ENCODE results near the gene PAX2. TPM values are rescaled to one million over a fixed set of nuclear protein-coding genes. Genes with fewer than 3 reads are reported as not detected.
A peak's percentile ranks its signal among the peaks of the same experiment; 100 is the strongest.

Gene PAX2
- total and polyA plus RNA-seq, 2 of the 13 experiments (the other 11 are each of a cell fraction or from before 2014, with no cell fraction given), result not detected

DNA sequence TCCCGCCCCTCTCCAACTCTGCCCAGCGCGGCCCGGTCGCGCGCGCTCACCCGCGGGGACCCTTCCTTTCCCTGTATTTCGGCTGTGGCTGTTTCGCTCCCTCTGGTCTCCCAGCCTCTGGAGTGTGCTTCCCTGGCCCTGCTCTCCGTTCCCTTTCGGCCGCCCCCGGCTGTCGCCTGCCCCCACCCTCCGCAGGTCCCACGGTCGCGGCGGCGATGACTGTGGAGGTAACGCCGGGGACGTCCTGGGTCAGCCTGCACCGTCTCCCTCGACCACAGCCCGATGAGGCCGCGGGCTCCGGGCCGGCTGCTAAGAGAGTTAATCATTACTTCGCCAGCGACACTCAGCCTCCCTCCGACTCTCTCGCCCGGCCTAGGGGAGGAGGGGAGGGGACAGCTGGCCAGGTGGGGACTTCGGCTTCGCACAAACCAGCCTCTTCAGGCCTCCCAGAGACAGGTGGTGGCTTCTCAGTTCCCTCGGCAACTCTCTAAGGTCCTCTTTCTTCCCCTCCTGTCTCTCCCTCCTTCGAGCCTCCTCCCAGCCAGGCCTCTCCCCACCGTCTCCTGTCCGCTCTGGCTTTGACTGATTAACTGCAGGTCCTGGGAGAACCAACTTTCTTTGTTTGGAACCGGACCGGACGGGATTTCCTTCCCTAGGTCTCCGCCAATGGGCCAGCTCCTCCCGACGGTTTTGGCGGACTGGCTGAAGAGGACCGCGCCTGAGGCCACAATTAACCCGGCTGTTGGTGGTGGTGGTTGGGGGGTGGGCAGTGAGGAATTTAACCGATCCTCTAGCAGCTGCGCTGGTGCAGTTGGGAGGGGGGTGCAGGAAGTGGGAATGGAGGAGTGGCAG, 5.6 kb upstream of the PAX2 start (continued):
- TF ChIP-seq, protein P1, sequence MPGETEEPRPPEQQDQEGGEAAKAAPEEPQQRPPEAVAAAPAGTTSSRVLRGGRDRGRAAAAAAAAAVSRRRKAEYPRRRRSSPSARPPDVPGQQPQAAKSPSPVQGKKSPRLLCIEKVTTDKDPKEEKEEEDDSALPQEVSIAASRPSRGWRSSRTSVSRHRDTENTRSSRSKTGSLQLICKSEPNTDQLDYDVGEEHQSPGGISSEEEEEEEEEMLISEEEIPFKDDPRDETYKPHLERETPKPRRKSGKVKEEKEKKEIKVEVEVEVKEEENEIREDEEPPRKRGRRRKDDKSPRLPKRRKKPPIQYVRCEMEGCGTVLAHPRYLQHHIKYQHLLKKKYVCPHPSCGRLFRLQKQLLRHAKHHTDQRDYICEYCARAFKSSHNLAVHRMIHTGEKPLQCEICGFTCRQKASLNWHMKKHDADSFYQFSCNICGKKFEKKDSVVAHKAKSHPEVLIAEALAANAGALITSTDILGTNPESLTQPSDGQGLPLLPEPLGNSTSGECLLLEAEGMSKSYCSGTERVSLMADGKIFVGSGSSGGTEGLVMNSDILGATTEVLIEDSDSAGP (CRISPR knock-in tag; IDR thresholded peaks at IDR 0.05; ENCODE audit: borderline replicate concordance), result peak; percentile 34; the same call in 1 of the 2 replicates
- TF ChIP-seq, protein P2, sequence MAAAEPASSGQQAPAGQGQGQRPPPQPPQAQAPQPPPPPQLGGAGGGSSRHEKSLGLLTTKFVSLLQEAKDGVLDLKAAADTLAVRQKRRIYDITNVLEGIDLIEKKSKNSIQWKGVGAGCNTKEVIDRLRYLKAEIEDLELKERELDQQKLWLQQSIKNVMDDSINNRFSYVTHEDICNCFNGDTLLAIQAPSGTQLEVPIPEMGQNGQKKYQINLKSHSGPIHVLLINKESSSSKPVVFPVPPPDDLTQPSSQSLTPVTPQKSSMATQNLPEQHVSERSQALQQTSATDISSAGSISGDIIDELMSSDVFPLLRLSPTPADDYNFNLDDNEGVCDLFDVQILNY (CRISPR knock-in tag; conservative IDR thresholded peaks at IDR 0.05), result no peak
- TF ChIP-seq, protein P3, sequence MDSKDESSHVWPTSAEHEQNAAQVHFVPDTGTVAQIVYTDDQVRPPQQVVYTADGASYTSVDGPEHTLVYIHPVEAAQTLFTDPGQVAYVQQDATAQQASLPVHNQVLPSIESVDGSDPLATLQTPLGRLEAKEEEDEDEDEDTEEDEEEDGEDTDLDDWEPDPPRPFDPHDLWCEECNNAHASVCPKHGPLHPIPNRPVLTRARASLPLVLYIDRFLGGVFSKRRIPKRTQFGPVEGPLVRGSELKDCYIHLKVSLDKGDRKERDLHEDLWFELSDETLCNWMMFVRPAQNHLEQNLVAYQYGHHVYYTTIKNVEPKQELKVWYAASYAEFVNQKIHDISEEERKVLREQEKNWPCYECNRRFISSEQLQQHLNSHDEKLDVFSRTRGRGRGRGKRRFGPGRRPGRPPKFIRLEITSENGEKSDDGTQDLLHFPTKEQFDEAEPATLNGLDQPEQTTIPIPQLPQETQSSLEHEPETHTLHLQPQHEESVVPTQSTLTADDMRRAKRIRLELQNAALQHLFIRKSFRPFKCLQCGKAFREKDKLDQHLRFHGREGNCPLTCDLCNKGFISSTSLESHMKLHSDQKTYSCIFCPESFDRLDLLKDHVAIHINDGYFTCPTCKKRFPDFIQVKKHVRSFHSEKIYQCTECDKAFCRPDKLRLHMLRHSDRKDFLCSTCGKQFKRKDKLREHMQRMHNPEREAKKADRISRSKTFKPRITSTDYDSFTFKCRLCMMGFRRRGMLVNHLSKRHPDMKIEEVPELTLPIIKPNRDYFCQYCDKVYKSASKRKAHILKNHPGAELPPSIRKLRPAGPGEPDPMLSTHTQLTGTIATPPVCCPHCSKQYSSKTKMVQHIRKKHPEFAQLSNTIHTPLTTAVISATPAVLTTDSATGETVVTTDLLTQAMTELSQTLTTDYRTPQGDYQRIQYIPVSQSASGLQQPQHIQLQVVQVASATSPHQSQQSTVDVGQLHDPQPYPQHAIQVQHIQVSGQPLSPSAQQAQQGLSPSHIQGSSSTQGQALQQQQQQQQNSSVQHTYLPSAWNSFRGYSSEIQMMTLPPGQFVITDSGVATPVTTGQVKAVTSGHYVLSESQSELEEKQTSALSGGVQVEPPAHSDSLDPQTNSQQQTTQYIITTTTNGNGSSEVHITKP (CRISPR knock-in tag; IDR thresholded peaks at IDR 0.05; ENCODE audit: low read depth), result no peak
- TF ChIP-seq PLRG1 (conservative IDR thresholded peaks at IDR 0.05), result no peak
- TF ChIP-seq, protein P4, sequence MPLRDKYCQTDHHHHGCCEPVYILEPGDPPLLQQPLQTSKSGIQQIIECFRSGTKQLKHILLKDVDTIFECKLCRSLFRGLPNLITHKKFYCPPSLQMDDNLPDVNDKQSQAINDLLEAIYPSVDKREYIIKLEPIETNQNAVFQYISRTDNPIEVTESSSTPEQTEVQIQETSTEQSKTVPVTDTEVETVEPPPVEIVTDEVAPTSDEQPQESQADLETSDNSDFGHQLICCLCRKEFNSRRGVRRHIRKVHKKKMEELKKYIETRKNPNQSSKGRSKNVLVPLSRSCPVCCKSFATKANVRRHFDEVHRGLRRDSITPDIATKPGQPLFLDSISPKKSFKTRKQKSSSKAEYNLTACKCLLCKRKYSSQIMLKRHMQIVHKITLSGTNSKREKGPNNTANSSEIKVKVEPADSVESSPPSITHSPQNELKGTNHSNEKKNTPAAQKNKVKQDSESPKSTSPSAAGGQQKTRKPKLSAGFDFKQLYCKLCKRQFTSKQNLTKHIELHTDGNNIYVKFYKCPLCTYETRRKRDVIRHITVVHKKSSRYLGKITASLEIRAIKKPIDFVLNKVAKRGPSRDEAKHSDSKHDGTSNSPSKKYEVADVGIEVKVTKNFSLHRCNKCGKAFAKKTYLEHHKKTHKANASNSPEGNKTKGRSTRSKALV (CRISPR knock-in tag; IDR thresholded peaks at IDR 0.05), result 0 out of 2 replicates have a peak, but pooled peaks have one; percentile 21
- TF ChIP-seq TP53 (CRISPR knock-in tag; conservative IDR thresholded peaks at IDR 0.05), result no peak
- TF ChIP-seq, protein P5, sequence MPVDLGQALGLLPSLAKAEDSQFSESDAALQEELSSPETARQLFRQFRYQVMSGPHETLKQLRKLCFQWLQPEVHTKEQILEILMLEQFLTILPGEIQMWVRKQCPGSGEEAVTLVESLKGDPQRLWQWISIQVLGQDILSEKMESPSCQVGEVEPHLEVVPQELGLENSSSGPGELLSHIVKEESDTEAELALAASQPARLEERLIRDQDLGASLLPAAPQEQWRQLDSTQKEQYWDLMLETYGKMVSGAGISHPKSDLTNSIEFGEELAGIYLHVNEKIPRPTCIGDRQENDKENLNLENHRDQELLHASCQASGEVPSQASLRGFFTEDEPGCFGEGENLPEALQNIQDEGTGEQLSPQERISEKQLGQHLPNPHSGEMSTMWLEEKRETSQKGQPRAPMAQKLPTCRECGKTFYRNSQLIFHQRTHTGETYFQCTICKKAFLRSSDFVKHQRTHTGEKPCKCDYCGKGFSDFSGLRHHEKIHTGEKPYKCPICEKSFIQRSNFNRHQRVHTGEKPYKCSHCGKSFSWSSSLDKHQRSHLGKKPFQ (CRISPR knock-in tag; IDR thresholded peaks at IDR 0.05; ENCODE audit: insufficient replicate concordance), result no peak
- no peak; the same call in 1 of the 2 replicates for TF ChIP-seq ZNF782 (CRISPR knock-in tag; IDR thresholded peaks at IDR 0.05; ENCODE audit: borderline replicate concordance)
- TF ChIP-seq PHF21A (CRISPR knock-in tag; IDR thresholded peaks at IDR 0.05), result no peak
- TF ChIP-seq, protein P6, sequence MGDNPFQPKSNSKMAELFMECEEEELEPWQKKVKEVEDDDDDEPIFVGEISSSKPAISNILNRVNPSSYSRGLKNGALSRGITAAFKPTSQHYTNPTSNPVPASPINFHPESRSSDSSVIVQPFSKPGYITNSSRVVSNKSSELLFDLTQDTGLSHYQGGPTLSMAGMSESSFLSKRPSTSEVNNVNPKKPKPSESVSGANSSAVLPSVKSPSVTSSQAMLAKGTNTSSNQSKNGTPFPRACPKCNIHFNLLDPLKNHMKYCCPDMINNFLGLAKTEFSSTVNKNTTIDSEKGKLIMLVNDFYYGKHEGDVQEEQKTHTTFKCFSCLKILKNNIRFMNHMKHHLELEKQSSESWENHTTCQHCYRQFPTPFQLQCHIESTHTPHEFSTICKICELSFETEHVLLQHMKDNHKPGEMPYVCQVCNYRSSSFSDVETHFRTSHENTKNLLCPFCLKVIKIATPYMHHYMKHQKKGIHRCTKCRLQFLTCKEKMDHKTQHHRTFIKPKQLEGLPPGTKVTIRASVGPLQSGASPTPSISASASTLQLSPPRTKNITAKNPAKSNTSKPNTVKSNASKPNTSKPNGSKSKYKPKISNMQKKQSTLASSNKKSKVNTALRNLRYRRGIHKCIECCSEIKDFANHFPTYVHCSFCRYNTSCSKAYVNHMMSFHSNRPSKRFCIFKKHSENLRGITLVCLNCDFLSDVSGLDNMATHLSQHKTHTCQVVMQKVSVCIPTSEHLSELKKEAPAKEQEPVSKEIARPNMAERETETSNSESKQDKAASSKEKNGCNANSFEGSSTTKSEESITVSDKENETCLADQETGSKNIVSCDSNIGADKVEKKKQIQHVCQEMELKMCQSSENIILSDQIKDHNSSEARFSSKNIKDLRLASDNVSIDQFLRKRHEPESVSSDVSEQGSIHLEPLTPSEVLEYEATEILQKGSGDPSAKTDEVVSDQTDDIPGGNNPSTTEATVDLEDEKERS (CRISPR knock-in tag; IDR thresholded peaks at IDR 0.05), result no peak
- TF ChIP-seq ZNF781 (CRISPR knock-in tag; IDR thresholded peaks at IDR 0.05; ENCODE audit: borderline replicate concordance, not compliant biosample characterization), result no peak
- peak; percentile 87; the same call in 1 of the 2 replicates for TF ChIP-seq EZH2 (conservative IDR thresholded peaks at IDR 0.05; ENCODE audit: low read depth, low read length)
- 0 out of 2 replicates have a peak, but pooled peaks have one; percentile 15 for TF ChIP-seq ZMYM4 (CRISPR knock-in tag; IDR thresholded peaks at IDR 0.05)

Measured in HepG2 (cell line).